Retinal pigment epithelial cell (primary cell): ENCODE data around the gene ZDHHC7.

Experiments used
- DNase-seq: peaks from one replicate; pipeline ENCODE4 v3.0.0-alpha.2; 2010; ENCODE audit warnings: low read depth
- H3K4me3 ChIP-seq: 2 replicates; pipeline ENCODE4 v1.5.1; 2011; ENCODE audit warnings: mild to moderate bottlenecking, low read length, control low read depth, moderate library complexity
- TF ChIP-seq, protein P1 (sequence below): conservative IDR thresholded peaks from 2 replicates; pipeline ENCODE4 v1.5.1; 2011; ENCODE audit warnings: low read depth, low read length, control low read depth, inconsistent platforms

The ZDHHC7 gene

DNA sequence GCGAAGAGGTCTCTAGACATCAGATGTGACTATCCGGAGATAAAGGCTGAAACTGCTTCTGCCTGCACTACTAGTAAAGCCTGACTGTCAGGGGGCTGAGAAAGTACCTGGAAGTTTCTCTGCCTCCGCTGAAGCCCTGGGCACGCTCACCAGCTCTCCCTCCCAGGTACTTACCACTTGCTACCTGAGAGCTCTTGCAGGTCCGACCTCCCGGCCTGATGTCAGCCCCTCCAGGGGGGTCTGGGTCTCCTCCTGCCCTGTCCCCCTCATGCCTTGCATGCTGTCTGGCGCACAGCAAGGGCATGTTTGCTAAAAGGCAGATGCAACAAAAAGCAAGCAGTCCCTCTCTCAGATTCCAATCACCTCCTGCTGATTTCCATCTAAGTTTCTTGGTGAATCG, 17.4 kb downstream of the ZDHHC7 start:
- H3K4me3 ChIP-seq, result no peak overlapping the region
- no peak for DNase-seq
- TF ChIP-seq, protein P1, sequence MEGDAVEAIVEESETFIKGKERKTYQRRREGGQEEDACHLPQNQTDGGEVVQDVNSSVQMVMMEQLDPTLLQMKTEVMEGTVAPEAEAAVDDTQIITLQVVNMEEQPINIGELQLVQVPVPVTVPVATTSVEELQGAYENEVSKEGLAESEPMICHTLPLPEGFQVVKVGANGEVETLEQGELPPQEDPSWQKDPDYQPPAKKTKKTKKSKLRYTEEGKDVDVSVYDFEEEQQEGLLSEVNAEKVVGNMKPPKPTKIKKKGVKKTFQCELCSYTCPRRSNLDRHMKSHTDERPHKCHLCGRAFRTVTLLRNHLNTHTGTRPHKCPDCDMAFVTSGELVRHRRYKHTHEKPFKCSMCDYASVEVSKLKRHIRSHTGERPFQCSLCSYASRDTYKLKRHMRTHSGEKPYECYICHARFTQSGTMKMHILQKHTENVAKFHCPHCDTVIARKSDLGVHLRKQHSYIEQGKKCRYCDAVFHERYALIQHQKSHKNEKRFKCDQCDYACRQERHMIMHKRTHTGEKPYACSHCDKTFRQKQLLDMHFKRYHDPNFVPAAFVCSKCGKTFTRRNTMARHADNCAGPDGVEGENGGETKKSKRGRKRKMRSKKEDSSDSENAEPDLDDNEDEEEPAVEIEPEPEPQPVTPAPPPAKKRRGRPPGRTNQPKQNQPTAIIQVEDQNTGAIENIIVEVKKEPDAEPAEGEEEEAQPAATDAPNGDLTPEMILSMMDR, result no peak

DNA sequence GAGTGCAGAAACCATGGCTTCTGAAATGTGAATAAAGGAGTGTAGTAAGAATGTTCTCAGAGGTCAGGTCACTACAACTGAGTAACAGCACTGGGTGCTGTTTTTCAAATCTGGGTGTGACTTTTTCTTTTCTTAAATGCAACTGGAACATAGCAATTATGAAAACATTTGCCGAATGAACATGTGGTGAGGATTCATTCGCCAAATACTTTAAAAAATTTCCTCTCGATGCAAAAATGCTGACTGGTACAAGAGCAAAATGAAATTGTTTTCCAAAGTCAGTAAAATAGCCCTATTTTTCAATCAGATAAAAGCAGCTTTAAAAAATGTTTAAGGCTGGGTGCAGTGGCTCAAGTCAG, 18.6 kb downstream of the ZDHHC7 start:
- DNase-seq, result no peak
- no peak overlapping the region for H3K4me3 ChIP-seq
- TF ChIP-seq, protein P1, result no peak

DNA sequence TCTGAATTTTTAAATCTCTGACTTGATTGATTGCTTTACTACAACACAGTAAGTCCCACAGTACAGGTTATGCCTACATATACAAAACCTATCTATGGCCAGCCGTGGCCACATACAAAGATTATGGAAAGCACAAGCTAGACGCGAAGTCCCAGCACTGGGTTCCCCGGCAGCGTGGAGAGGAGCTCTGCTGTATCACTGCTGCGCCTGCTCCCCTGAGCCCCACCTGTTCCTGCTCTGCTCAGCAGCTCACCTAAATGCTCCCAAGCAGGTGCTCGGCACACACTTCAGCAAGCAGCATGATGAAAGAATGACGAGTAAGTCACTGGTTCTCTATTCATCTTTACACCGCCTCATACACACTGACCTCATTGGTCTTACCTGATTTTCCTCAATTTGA, 20.6 kb downstream of the ZDHHC7 start:
- no peak overlapping the region for H3K4me3 ChIP-seq
- TF ChIP-seq, protein P1, result no peak
- no peak for DNase-seq

DNA sequence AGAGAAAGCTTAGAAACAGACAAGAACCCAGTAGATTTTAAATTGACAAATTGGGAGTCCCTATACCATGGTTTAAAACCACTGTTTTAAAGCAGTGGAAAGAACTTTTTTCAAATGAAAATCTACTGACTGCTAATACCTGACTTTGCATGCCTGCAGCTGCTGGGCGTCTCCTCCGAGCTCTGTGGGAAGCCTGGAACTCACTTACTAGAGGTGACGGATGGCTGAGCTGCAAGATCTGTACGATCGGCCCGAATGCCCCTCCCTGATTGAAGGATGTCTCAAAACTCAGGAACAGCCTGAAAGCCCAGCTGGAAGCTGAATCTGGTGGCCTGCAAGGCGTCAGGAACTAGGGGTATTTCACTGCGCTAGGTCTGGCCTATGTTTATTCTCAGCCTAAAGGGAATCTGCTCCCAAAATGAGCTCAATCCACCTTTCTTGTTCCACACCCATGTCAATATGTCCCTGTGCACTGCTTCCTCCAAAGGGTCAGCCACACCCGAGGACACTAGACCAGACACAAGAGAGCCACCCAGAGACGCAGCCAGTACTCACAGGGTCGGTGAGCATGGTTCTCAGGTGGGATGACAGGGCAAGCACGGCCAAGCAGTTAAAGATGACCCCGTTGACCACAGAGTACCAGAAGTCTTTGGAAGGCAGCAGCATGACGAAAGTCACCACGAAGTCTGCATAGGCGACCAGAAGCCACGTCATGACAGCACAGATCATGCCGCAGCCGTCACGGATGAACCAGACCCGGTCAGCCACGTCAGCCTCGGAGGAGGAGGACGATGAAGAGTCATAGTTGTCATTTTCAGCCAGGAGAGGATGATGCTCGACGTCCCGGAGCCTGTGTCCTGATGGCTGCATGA, 21.4 kb downstream of the ZDHHC7 start:
- DNase-seq, result no peak
- TF ChIP-seq, protein P1, result no peak
- H3K4me3 ChIP-seq, result no peak overlapping the region

DNA sequence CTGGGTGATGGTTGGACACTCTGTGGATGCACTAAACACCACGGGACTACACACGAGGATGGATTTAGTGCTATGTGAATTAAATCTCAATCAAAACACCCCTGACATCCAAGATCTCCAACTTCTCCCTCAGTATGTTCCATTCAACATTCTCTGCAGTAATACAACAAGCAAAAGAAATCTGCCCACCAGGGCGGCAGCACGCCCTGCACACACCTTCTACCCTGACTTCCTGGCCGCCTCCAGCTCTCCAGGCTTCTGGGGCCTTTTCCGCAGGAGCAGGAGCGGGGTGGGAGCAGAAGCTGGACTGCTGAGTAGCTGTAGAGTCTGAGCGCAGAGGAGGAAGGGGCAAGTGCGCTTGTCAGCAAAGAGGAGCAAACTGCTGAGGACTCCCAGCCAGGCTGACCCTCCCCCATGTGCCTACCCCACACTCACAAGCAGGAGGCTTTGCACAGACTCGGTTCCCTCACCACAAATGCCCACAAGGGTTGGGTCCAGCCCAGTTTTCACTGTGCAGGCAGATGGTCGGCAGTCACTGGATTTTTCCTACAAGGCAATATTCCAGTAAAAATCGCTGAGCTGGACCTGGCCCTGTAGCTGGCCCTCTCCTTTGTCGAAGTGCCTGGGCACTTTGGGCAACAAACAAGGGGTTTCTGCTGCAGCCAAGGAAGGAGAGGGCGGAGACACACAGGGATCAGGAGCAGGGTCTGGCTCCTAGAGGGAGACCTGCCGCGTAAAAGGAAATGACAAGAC, 22.8 kb downstream of the ZDHHC7 start:
- TF ChIP-seq, protein P1, result no peak
- no peak for DNase-seq
- H3K4me3 ChIP-seq, result no peak overlapping the region

DNA sequence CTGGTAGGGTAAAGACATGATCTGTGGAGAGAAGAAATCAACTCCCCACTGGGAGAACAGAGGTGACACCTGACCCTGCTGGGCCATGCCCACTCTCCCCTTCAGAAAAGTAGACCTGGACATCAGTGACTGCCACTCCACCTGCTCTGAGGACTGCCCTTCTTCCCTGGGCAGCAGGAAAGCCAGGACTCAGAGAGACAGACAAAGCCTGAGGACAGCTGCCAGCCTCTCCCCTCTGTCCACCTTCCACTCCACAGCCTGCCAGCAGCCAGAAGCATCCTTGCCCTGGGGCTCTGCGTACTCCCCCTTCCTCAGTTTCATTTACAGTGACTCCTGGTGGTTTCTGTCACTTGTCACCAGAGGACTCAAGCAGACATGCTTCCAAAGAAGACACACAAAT, 24.5 kb downstream of the ZDHHC7 start:
- TF ChIP-seq, protein P1, result no peak
- no peak overlapping the region for H3K4me3 ChIP-seq
- DNase-seq, result no peak
